ENCODE data around the gene PTPRJ.
A peak's percentile ranks its signal among the peaks of the same experiment; 100 is the strongest.

PTPRJ gene

DNA sequence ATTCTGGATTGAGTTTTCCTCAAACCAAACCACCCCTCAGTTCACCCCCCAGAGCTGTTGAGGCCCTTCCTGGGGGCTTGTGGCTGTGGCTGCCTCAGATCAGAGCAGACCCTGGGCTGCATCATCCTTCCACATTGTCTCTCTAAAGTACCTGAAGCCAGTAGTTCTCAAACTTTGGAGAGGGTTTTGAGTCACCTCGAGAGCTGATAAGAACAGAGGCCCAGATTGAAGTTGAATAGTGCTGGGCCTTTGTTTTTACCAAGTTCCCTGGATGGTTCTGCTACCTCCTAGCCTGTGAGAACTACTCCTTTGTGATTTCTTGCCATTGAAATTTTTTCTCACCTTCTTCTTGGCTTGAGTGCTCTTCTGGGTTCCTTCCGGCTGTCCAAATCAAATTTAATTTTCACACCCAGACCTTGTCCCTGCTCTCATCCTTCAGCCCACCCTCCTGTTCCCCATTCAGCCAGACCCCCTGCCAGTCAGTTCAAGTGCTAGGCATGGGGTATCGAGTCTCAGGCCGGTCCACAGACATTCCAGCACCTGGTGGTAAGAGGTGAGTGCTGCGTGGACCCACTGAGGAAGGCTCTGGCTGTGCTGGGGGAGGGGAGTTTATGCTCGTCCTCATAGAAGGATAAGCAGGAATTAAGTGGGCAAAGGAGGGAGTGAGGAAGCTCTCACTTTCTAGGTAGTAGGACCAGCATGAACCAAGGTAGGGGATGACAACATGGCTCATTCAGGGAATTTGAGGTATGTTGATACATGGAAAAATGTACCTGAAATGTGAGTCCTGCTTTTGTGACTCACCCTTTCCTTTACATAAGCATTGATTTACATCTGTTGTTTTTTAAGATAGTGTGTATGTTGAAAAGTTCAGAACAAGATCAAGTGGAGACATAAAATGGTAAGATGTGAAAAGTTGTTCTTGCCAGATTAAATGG, 116.5 kb downstream of the PTPRJ start:
- DNase-seq, result no peak

DNA sequence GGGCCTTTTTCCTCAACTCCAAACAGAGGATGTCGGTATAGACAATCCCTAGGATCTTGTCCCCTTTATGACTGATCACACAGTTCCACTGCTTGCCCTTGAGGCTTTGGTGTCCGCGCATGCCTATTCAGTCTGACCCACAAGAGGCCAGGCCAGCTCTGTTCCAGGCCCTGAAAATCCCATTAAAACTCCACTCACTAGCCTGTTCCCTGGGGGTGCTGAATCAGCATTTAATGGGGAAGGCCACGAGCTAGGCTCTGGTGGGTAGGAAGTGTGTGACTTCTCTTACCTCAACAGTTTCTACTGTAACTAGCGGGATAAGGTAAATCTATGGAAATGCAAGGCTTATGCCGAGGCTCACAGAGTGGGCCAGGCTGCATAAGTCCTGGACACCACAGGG, 117.7 kb downstream of the PTPRJ start:
- DNase-seq, result no peak

DNA sequence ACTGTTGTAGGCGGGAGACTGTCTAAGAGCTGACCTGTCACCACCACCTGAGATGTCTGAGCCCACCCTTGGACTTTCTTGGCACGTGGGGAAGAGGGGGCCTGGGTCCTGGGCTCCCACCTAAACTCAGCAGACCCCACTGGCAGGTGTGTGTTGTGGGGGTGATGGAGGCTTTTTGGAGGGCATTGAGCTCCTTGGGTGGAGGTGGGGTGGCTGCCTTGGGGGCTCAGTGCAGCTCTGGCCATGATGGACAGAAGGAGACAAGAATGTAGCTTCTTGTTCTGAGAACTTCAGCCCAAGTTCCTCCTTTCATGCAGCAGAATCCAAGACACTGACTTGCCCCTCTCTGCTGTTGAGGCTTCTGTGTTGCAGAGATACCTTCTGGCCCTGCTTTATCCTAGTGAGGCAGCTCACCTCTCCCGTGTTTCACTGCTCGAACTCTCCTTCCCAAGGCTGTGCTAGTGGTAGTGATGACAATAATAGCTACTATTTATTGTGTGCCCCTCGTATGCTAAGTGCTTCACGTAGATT, 119.6 kb downstream of the PTPRJ start:
- no peak for DNase-seq

DNA sequence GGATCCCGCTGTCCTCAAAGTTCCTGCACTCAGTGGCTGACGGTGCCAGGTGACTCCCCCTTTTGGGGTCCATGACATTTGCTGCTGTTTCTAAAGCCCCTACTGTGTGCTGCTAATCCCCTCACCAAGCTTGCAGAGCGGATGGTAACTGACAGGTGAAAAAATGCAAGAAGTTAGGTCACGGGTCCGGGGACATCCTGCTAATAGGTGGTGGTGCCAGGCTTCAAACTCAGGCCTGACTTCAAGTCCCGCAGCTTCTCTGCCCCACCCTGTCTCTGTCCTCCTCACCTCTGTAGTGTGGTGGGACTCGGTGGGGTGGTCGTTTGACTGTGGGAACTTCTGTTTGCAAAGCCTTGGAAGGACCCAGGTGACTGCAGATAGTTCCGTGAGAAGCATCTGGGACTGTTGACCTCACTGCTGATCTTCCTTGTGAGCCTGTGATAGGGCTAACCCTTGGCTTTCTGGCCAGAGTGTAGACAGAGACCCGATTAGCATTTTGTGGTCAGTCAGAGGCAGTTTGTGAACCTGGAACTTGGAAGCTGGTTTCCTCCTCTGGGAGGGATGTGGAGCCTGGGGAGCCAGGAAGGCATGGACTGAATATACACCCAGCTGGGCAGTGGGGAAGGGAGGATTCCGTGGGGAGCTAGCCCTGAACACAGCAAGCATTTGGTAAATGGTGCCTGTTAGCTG, 120.8 kb downstream of the PTPRJ start:
- no peak for DNase-seq

DNA sequence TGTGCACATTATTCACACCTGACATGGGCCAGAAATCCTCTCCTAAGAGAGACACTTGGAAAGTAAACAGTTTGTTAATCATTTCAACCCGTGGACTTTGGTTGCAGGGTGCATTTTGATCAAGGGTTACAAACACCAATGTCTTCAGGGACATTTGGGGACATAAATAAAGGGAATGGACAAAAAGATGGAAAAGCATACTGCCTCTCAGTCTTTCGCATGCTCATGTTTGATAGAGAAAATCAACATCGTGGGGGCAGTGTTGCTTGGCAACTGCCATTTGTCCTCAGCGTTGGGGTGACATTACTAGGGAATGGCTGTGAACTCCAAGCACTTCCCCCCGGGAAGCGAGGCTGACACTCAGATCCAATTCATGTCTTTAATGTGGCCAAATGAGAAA, 121.6 kb downstream of the PTPRJ start:
- no peak for DNase-seq

DNA sequence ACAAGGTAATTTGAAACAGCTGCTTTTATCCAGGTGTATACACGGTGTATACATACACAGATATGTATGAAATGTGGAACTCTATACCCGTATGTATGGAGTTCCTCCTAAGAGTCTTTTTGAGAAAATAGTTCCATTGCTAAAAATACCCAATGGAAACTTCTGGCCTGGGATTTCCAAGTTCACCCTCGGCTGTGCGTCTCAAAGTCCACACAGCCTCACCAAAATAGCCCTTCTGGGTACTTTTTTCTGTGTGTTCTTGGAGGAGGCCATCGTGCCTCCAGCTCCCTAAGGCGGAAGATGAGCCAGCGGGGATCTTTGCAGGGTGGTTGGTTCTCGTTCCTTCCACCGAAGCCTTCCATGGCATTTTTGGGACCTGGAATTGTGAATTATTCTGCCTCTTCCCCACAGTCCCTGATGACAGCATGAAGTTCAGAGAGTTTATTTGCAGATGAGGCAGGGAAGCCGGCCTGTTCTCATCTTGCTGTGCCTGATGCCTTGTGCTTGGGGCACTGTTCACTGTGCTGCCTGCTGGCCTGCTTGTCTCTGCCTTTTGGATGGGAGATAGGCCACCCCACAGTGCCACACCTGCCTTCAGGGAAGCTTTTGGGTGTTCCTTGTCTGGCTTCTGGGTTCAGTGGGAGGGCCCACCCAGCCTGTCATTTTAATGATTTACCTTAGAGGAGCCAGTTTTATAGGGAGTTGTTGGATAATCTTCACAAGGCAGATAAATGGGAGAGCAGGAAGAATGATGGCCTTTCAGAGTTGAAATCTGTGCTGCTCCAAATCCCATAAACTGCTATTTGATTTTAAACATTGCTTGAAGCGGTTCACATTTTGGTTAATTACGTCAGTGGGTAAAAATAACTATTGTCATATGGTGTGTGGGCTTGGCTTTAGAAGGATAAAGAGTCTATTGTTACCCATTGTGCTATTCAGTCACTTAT, 123.5 kb downstream of the PTPRJ start:
- no peak for DNase-seq

DNA sequence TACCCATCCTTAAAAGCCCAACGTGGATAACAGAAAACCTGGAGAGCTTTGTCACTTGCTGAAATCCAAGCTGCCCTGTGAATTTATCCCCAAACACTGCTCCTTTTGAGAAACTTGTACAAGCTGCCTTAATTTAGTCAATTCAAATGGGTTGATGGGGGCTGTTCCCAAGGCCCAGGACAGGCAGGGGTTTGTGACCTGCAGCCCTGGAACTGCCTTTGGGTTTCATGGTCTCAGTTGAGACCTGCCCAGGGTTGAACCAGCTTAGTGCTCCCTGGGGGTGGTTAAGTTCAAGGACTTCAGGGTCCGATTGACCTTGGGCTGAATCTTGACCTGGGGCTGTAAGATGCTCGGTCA, 124.2 kb downstream of the PTPRJ start:
- no peak for DNase-seq

DNA sequence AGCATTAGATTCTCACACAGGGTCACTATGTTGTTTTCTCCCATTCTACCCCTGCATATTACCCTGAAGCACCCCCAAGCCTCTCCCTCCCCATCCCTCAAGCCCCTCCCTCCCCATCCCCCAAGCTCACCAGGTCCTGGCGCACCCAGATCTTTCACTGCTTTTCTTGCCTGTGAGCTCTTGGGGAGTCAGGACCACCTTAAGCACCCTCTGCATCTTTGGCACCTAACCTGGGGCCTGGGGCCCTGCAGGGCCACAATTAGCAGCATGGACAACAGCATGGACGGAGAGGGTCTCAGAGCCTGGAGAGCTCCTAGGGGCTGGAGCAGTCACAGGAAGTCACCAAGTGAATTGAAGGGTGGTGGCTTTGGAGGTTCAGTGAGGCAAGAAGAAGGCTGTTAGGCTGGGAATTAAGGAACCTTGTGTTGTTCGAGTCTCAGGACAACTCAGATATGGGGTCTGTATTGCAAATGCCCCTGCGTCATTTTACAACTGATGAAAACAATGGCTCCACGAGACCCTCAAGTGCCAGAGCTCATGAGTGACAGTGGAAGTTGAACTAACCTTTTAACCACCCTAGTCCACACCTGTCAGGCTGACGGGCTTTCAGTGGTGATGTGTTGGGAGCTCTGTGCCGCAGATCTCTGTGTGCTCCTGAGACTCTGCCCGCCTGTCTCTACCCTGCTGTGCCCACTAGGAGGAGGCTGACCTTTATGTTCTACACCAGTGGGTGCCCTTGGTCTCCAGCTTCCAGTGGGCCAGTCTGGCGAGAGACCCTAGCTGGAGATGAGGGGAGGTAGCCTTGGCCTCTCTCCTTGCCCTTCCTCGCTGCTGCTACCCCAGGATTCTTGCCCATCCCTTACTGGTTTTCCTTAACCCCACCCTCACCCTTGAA, 125.0 kb downstream of the PTPRJ start:
- no peak for DNase-seq

DNA sequence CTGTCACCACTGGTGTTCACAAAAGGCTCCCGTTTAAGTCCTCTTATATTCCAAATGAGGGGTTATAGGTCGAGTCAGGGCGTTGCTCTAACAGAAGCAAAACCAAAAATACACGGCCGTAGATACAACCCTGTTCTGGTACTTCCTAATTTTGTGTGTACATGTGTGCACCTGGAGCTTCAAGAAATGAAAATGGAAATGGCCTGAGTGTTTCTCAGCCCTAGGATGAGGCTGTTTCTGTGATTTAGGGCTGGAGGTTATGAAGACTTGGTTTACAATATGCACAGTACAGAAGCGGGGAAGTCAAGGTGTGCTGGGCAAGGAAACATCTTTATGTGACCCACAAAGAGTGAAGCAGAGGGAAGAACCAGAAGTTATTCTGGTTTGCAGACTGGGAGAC, 125.8 kb downstream of the PTPRJ start:
- DNase-seq, result no peak

DNA sequence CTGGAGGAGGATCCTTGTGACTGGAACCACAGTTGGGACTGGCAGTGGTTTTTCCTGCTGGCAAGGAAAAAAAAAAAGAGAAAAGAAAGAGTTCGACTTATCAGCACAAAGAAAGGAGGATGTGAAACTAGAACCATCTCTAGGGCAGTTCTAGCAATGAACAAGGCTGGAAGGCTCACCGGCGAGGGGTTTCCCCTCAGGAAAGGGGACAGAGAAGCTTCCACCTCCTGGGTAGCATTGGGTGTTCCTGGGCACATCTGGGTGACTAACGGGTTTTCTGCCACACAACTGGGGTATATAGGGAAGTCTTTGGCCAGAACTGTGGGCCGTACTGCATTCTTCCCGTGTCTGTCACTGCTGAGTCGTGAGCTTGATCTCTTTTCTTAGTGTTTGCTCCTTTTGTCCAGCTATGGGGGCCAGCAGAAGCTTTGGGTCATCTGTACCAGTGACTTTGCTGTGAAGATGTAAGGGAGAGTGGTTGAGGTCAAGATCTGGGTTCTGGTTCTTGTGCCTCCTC, 126.9 kb downstream of the PTPRJ start:
- DNase-seq, result peak; percentile 64

DNA sequence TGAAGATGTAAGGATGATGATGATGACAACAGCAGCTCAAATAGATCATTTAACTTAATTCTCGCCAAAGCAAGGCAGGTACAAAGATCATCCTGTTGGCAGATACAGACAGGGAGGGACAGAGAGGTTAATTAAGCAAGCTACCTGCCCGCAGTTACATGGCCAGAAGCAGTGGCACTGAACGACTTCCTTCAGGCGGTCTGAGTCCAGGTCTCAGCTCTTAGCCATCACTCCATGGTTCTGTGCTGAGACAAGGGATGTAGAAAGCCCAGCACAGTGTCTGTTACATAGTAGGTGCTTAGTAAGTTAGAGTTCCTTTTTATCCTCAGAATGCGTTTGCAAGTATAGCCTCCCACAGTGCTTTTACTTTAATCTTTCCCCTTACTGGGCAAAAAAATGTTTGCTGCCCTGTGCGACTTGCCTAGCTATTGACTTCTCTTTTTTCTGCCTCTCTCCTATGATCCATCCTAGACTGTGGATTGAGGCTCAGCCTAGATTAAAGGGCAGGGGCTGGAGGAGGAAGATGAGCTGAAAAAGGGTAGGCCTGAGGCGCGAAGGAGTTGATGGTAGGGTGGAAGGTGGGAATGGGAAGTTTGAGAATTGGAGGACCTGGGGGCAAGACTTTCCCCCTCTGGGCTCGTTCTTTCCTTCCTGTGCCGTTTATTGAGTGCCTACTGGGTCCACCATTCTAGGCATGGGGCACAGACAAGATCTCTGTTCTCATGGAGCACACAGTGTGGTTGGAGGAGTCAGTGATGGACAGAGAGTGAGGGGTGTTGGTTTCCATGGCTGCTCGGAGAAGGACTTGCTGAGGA, 128.1 kb downstream of the PTPRJ start:
- no peak for DNase-seq

DNA sequence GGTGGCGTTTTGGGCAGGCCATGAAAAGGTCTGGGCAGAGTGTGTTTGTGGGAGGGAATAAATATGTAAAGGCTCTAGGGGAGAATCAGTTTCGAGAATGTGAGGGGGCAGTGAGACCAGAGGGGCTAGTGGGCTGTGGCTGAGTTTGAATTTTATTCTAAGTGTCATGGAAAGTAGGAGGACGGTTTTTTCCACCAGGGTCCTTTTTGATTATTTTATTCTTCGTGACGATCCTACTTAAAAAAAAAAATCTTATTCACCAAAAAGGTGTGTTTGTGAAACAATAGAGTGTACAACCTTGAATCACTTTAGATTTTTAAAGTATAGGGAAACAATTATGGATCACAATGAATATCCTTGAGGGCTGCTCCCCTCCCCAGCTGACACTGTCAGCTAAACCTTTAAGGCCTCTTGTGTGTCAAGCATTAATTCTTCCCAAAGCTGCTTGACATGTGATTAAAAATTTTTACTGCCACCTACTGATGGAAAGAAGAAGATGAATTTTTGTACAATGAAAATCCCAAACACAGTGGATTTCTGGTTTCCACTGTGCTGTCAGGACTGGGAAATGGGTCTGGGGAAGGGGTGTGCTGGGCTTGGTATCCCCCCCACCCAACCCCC, 128.8 kb downstream of the PTPRJ start:
- no peak for DNase-seq

DNA sequence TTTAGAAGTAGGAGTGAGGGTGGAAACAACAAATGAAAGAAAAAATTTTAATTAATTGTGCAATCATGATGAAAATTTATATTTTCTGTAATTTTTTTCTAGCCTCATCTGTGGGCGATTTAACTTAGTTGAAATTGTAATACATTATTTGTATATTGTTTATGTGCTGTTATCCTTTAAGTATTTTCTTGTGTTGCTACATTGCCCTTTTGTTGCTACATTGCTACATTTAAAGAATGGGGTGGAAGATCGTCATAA, 130.1 kb downstream of the PTPRJ start:
- no peak for DNase-seq

DNA sequence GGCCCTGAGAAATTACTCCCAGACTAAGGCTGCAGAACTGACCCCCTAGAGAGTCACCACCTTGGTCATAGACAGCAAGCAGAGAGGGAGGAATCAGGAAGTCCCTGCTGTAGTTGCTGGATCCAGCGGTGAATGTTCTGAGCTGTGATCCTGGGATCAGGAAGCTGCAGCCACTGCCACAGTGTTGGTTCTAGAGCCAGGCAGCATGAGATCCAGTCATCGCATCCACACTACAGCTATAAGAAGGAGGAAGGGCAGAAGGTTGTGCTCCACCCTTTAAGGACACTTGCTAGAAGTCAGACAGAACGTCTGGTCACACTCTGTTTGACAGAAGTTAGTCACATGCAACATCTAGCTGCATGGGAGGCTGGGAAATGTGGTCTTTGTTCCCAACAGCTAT, 131.5 kb downstream of the PTPRJ start:
- DNase-seq, result no peak

DNA sequence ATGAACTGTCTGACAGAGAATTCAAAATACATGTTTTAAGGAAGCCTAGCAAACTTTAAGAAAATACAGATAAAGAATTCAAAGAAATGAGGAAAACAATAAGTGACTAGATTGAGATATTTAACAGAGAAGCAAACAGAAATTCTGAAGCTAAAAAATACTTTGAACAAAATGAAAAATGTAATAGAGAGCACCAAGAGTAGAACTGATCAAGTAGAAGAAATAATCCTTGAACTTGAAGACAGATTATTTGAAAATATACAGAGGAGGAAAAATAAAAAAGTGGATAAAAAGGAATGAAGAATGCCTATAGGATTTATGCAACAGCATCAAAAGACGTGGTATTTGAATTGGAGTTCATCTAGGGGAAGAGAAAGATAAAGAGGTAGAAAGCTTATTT, 134.4 kb downstream of the PTPRJ start:
- no peak for DNase-seq

DNA sequence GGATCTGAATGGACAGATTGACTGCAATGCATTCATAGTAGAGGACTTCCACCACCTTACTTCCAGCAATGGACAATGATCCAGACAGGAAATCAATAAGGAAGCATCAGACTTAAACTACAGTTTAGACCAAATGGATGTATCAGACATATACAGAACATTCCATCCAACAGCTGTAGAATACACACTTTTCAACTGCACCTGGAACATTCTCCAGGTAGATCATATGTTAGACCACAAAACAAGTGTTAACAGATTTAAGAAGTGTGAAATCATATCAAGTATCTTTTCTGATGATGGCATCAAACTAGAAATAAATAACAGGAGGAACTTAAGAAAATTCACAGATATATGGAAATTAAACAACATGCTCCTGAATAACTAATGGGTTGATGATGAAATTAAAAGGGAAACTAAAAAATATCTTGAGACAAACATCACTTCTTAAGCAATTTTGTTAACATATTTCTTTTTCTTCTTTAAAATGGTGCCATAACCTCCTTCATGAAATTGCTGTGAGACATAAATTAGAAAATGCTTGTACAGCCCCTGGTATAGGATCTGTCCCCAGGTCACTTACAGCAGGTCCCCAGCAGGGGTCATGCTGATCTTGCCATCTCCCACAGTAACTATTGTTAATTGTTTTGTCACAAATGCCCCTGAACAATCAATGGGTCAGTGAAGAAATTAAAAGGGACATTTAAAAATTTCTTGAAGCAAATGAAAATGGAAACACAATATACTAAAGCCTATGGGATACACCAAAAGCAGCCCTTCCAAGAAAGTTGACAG, 136.3 kb downstream of the PTPRJ start:
- DNase-seq, result no peak

DNA sequence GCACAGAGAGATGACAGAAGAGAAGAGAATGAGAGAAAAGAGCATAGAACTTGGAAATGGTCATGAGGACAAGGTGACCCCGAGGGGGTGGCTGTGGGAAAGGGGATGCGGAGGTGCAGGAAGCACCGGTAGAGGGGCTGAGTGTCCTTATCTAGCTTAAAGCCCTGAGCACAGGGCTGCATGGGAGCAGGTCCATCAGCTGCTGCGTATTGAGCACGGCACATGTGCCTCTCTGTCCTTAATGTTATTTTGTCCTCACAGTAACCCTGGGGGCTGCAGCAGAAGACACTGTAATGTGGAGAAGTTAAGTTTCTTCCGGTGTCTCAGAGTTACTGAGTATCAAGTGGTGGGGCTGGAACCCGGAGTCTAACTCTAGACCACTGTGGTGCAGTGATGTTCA, 141.9 kb downstream of the PTPRJ start:
- DNase-seq, result no peak

DNA sequence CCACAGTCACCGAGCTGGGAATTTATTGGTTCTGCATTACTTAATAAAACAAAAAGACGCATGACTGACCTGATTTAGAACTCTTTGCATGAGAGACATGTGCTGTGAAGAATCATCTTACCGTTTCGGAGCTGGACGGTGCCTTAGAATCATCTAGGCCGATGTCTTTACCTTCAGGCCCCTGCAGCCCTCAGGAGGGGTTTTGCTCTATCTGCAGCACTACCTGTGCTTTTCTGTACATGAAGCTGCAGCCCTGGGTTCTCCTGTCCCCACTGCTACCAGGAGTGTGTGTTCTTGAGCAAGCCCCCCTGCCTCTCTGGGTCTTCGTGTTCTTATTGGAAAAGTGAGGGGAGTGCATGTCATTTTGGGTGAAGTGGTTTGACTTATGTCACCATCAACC, 142.3 kb downstream of the PTPRJ start:
- no peak for DNase-seq

DNA sequence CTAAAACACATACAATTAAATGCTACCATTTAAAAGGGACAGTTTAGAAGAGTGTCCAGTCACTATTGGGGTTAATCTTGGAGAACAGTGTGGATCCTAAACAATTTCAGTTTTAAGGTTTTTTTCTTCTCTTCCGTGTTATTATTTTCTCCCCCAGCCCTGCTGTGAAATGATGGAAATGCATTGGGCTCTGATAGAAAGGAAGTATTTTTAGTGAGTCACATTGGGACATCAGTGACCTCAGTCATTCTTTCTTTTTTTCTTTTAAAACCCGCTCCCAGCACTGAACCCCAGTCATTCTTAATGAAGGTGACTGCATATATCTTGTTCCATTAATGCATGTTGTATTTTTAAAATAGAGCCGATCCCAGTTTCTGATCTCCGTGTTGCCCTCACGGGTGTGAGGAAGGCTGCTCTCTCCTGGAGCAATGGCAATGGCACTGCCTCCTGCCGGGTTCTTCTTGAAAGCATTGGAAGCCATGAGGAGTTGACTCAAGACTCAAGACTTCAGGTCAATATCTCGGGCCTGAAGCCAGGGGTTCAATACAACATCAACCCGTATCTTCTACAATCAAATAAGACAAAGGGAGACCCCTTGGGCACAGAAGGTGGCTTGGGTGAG, 143.0 kb downstream of the PTPRJ start:
- no peak for DNase-seq

Data from CD4-positive, alpha-beta T cell treated with Interferon gamma for 1 hour (primary cell).